Fibroblast of mammary gland (primary cell): Measurements from ENCODE around the gene NAA60.
A peak's percentile ranks its signal among the peaks of the same experiment; 100 is the strongest.

Experiments used
- DNase-seq: peaks from one replicate; pipeline ENCODE4 v3.0.0-alpha.2; 2010; ENCODE audit warnings: low read depth
- H3K4me3 ChIP-seq: 2 replicates; pipeline ENCODE4 v1.5.1; 2011; ENCODE audit warnings: low read depth, mild to moderate bottlenecking, low read length, moderate library complexity; ENCODE audit not compliant: control insufficient read depth
- TF ChIP-seq, protein P1 (sequence below): conservative IDR thresholded peaks from 2 replicates; pipeline ENCODE4 v1.5.1; 2011; ENCODE audit warnings: low read depth, low read length, inconsistent platforms; ENCODE audit not compliant: control insufficient read depth, insufficient read depth

The NAA60 gene

DNA sequence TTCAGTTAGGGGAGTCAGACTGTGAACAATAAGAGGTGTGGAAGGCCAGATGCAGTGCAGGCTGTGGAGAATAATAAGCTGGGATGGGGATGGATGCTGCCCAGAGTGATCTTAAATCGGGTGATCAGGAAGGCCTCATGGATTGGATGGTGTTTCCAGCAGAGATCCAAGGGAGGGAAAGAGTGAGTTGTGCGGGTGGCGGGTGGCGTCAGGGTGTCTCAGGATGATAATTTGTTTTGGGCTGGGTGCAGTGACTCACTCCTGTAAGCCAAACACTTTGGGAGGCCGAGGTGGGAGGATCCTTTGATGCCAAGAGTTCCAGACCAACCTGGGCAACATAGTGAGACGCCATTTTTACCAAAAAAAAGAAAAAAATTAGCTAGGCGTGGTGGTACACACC lies 65.3 kb downstream of the NAA60 start:
- TF ChIP-seq, protein P1, sequence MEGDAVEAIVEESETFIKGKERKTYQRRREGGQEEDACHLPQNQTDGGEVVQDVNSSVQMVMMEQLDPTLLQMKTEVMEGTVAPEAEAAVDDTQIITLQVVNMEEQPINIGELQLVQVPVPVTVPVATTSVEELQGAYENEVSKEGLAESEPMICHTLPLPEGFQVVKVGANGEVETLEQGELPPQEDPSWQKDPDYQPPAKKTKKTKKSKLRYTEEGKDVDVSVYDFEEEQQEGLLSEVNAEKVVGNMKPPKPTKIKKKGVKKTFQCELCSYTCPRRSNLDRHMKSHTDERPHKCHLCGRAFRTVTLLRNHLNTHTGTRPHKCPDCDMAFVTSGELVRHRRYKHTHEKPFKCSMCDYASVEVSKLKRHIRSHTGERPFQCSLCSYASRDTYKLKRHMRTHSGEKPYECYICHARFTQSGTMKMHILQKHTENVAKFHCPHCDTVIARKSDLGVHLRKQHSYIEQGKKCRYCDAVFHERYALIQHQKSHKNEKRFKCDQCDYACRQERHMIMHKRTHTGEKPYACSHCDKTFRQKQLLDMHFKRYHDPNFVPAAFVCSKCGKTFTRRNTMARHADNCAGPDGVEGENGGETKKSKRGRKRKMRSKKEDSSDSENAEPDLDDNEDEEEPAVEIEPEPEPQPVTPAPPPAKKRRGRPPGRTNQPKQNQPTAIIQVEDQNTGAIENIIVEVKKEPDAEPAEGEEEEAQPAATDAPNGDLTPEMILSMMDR, result no peak
- H3K4me3 ChIP-seq, result no peak overlapping the region
- no peak for DNase-seq

DNA sequence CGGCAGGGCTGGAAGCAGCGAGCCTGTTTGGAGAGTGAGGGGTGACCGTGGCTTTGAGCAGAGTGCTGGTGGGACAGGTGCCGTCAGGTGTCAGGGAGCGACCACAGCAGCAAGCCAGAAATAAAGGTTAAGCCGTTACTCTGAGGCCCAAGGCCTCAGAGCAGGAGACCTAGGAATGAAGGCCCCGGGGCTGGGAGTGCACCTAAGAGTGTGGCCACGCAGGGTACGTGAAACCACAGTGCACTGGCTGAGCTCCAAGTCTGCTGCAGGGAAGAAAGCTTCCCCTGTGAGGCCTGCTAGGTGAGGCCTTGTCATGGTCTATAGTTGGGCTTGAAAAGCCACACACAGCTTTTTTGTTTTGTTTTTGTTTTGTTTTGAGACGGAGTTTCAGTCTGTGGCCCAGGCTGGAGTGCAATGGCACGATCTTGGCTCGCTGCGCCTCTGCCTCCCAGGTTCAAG lies 66.0 kb downstream of the NAA60 start:
- H3K4me3 ChIP-seq, result no peak overlapping the region
- no peak for DNase-seq
- TF ChIP-seq, protein P1, result no peak

DNA sequence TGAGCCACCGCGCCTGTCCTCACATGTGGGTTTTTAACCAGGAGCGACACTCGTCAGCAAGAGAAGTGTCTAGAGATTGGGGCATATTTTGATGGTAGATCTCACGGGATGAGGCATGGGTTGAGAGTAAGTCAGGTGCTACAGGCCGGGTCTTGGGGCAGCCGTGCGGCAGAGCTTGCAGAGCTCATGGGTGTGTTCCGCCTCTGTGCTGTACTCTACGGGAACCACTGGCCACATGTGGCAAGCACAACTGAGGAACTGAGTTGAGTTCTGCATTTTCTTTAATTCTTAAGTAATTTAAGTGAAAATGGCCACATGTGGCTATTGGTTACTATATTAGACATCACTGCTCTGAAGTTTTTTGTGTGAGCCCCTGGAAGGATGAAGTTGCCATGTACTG lies 66.9 kb downstream of the NAA60 start:
- no peak for DNase-seq
- TF ChIP-seq, protein P1, result no peak
- no peak overlapping the region for H3K4me3 ChIP-seq

DNA sequence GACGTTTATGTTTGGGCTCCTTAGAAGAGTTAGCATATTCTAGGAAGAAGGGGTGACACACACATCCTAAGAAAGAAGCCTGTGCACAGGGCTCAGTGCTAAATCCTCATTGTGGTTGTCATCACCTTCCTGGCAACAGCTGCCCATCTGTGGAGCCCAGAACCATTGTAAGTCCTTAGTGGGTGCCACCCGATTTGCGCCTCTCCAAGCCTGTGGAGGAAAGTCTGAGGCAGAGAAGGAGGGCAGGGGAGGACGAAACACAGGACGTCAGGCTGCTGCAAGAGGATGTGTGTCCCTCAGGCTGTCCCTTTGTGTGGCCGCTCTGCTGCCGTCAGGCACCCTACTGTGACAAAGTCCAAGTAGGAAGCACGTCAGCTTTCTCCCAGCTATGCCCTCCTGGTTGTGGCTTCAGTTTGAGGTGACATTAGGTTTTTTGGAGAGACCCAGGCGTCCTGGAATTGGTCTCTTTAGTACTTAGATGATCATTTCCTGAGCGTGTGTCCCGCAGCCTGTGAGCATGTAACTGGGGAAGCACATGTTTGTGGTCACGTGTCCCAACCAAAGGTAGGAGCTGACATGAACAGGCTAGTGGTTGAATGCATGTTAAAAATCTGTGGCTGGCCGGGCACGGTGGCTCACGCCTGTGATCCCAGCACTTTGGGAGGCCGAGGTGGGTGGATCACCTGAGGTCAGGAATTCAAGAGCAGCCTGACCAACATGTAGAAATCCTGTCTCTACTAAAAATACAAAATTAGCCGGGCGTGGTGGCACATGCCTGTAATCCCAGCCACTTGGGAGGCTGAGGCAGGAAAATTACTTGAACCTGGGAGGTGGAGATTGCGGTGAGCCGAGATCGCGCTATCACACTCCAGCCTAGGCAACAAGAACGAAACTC lies 68.1 kb downstream of the NAA60 start:
- no peak overlapping the region for H3K4me3 ChIP-seq
- DNase-seq, result no peak
- TF ChIP-seq, protein P1, result no peak

DNA sequence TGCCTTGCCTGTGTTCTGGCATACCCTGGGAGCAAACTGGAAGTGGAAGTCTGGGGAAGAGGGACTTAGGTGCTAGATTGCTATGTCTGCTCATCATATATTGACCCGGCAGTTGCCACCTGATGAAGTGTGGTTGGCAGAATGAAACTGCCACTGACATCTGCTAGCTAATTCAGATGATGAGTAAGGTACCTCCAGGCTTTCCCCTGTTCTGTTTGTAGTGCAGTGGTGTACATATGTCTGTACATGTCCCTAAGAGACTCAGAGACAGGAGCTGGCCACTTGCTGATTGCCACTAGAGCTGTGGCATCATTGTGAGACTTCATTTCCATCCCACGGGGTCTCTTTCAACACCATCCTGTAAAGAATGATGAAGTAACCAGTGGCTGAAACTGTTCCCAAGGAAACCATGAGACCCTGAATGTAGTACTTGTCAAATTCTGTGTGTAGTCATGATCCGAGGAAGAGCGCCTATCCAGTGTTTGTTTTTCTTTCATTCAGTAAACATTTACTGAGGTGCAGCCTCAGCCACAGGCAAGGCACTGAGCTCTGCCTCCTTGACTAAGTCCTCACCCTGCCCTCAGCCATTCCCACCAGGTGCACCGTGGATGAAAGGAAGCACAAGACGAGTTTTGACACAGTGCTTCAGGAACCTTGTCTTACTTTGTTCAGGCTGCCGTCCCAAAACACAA lies 70.6 kb downstream of the NAA60 start:
- TF ChIP-seq, protein P1, result no peak
- no peak for DNase-seq
- H3K4me3 ChIP-seq, result no peak overlapping the region

DNA sequence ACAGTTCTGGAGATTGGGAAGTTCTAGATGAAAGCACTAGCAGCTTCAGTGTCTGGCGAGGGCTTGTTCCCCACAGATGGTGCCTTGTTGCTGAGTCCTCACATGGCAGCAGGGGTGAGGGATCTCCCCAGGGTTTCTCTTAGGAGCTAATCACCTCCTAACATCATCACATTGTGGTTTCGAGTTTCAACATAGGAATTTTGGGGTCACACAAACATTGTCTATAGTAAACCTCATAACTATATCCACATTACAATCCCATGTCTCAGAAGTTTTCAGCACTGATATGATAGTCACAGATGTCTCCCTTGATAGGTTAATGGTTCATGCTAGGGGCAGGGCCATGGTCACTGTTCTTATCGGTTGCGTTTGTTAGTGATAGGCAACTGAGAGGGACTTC lies 71.1 kb downstream of the NAA60 start:
- DNase-seq, result peak; percentile 63
- H3K4me3 ChIP-seq, result no peak overlapping the region
- TF ChIP-seq, protein P1, result no peak
